Sigmoid colon (tissue), 4 donors: ENCODE measurements around the gene HS6ST2.

Experiments
- EP300 ChIP-seq, 4 donors: sonication (generic); formaldehyde crosslinking; IDR thresholded peaks; one replicate each; pipeline ENCODE4 v1.6.1; 2017; ENCODE audit warnings: antibody characterized with exemption in 4 of 4
- POLR2A ChIP-seq, 2 donors: fragments of 450-650 bp; IDR thresholded peaks; one replicate each; pipeline ENCODE4 v1.6.1; 2016; ENCODE audit warnings: antibody characterized with exemption in 2 of 2, mild to moderate bottlenecking in 2 of 2, moderate library complexity in 2 of 2
- POLR2AphosphoS5 ChIP-seq, 4 donors: sonication (generic); formaldehyde crosslinking; IDR thresholded peaks; one replicate each; pipeline ENCODE4 v1.6.1; 2017; ENCODE audit warnings: antibody characterized with exemption in 4 of 4
- TF ChIP-seq, protein P1 (sequence below), 4 experiments: fragments of 450-650 bp in 3 of 4; fragments of 200-600 bp in 1 of 4; IDR thresholded peaks; one replicate each; pipeline ENCODE4 v1.5.1; 2016 to 2019; ENCODE audit warnings: antibody characterized with exemption in 4 of 4, mild to moderate bottlenecking in 3 of 4, moderate library complexity in 2 of 4

DNA sequence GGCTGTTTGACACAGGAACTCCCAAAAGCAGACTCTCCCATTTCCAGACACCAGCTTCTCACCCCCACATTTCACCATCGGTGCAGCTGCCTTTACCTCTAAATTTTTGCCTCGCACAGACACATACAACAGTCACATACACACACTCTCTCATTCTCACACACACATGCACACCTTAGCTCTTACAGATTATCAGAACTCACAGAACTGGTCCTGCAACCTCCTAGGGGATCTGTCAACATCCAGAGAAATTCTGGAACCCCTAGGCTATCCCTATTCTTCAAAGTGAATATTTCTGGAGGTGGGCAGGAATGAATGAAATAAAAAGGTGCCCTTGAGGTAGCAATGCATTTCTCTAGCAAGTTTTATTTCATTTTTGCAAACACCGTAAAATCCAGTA, 4.1 kb downstream of the HS6ST2 start:
- TF ChIP-seq POLR2A (IDR thresholded peaks at IDR 0.05) (no peak), POLR2AphosphoS5 (IDR thresholded peaks at IDR 0.05) (no peak), EP300 (IDR thresholded peaks at IDR 0.05) (no peak)
- TF ChIP-seq, protein P1, sequence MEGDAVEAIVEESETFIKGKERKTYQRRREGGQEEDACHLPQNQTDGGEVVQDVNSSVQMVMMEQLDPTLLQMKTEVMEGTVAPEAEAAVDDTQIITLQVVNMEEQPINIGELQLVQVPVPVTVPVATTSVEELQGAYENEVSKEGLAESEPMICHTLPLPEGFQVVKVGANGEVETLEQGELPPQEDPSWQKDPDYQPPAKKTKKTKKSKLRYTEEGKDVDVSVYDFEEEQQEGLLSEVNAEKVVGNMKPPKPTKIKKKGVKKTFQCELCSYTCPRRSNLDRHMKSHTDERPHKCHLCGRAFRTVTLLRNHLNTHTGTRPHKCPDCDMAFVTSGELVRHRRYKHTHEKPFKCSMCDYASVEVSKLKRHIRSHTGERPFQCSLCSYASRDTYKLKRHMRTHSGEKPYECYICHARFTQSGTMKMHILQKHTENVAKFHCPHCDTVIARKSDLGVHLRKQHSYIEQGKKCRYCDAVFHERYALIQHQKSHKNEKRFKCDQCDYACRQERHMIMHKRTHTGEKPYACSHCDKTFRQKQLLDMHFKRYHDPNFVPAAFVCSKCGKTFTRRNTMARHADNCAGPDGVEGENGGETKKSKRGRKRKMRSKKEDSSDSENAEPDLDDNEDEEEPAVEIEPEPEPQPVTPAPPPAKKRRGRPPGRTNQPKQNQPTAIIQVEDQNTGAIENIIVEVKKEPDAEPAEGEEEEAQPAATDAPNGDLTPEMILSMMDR (IDR thresholded peaks at IDR 0.05) = no peak
